ENCODE results near the gene ACTG1. TPM values are rescaled to one million over a fixed set of nuclear protein-coding genes. Genes with fewer than 3 reads are reported as not detected.

Gene ACTG1
- total RNA-seq, 1 donor from 2014 or later: 3,227 TPM

- Mint-ChIP-seq H3K9me3 (ENCODE audit: low read depth) (no peaks in the 10 kb centered on the region), H3K4me3 (ENCODE audit: low read depth) (no peak overlapping the region), H3K36me3 (ENCODE audit: insufficient read depth) (no peaks in the 10 kb centered on the region), H3K27ac (peak overlapping the region; percentile 62), H3K4me1 (ENCODE audit: low read depth) (peaks cover 9% of the 10 kb centered on the region), H3K27me3 (peaks cover 45% of the 10 kb centered on the region)
- no peak for DNase-seq (ENCODE audit: low spot score, unreplicated experiment)
- no peak for TF ChIP-seq CTCF (IDR thresholded peaks at IDR 0.05; ENCODE audit: unreplicated experiment)
Observed at GRCh38 chr17:81492202-81492601, 20.4 kb downstream of the ACTG1 start.

GRCh38 chr17:81491761-81492160 lies 20.8 kb downstream of the ACTG1 start:
- Mint-ChIP-seq H3K4me1 (ENCODE audit: low read depth) (peaks cover 9% of the 10 kb centered on the region), H3K36me3 (ENCODE audit: insufficient read depth) (no peaks in the 10 kb centered on the region)

GRCh38 chr17:81491181-81491581 lies 21.4 kb downstream of the ACTG1 start:
- DNase-seq (ENCODE audit: low spot score, unreplicated experiment): no peak
- Mint-ChIP-seq H3K4me3 (ENCODE audit: low read depth) (no peak overlapping the region), H3K27ac (no peak overlapping the region), H3K4me1 (ENCODE audit: low read depth) (peaks cover 9% of the 10 kb centered on the region), H3K27me3 (peaks cover 48% of the 10 kb centered on the region), H3K9me3 (ENCODE audit: low read depth) (no peaks in the 10 kb centered on the region), H3K36me3 (ENCODE audit: insufficient read depth) (no peaks in the 10 kb centered on the region)
- no peak for TF ChIP-seq CTCF (IDR thresholded peaks at IDR 0.05; ENCODE audit: unreplicated experiment)

More at GRCh38 chr17:81491761-81492160, 20.8 kb downstream of the ACTG1 start:
- DNase-seq (ENCODE audit: low spot score, unreplicated experiment): no peak
- no peak for TF ChIP-seq CTCF (IDR thresholded peaks at IDR 0.05; ENCODE audit: unreplicated experiment)
- Mint-ChIP-seq H3K9me3 (ENCODE audit: low read depth) (no peaks in the 10 kb centered on the region), H3K27me3 (peaks cover 45% of the 10 kb centered on the region), H3K4me3 (ENCODE audit: low read depth) (no peak overlapping the region), H3K27ac (no peak overlapping the region)

- Mint-ChIP-seq H3K4me1 (ENCODE audit: low read depth) (peaks cover 9% of the 10 kb centered on the region), H3K4me3 (ENCODE audit: low read depth) (no peak overlapping the region), H3K27me3 (peaks cover 49% of the 10 kb centered on the region), H3K27ac (no peak overlapping the region), H3K36me3 (ENCODE audit: insufficient read depth) (no peaks in the 10 kb centered on the region), H3K9me3 (ENCODE audit: low read depth) (no peaks in the 10 kb centered on the region)
- no peak for TF ChIP-seq CTCF (IDR thresholded peaks at IDR 0.05; ENCODE audit: unreplicated experiment)
- DNase-seq (ENCODE audit: low spot score, unreplicated experiment): no peak
Observed at GRCh38 chr17:81489998-81490992, 22.3 kb downstream of the ACTG1 start.

- Mint-ChIP-seq H3K4me3 (ENCODE audit: low read depth) (no peak overlapping the region), H3K4me1 (ENCODE audit: low read depth) (peaks cover 9% of the 10 kb centered on the region), H3K27me3 (peaks cover 40% of the 10 kb centered on the region), H3K27ac (no peak overlapping the region), H3K9me3 (ENCODE audit: low read depth) (no peaks in the 10 kb centered on the region), H3K36me3 (ENCODE audit: insufficient read depth) (no peaks in the 10 kb centered on the region)
- DNase-seq (ENCODE audit: low spot score, unreplicated experiment): no peak
- TF ChIP-seq CTCF (IDR thresholded peaks at IDR 0.05; ENCODE audit: unreplicated experiment): no peak
Observed at GRCh38 chr17:81489012-81489997, 23.3 kb downstream of the ACTG1 start.
